T-cell (primary cell): Measurements from ENCODE around the gene PRKCB. TPM values are rescaled to one million over a fixed set of nuclear protein-coding genes. Genes with fewer than 3 reads are reported as not detected.

Experiments
- ATAC-seq, 4 experiments: fragments of 200-7000 bp in 3 of 4; fragments of 150-1000 bp in 1 of 4; cut with Tn5 transposase; replicated peaks in 1 of 4; 1 replicate in 3 of 4; 2 replicates in 1 of 4; pipeline ENCODE4 v1.10.0; 2021; ENCODE audit warnings: moderate library complexity in 3 of 4, mild to moderate bottlenecking in 2 of 4, moderate number of reproducible peaks in 1 of 4
- CTCF ChIA-PET, 2 donors: fragments of 300-600 bp; sonication (Branson Sonifier 250); formaldehyde crosslinking; loops; one replicate each; lab custom pipeline; 2022; ENCODE audit warnings: antibody characterized with exemption in 2 of 2; lab: Charles Lee
- POLR2A ChIA-PET, 2 donors: fragments of 300-600 bp; sonication (Branson Sonifier 250); formaldehyde crosslinking; loops; one replicate each; lab custom pipeline; 2022; ENCODE audit warnings: antibody characterized with exemption in 2 of 2; lab: Charles Lee
- DNase-seq, 35 experiments: peaks; one replicate each; pipeline versions ENCODE4 v3.0.0 to v3.0.0-alpha.2; 2013 to 2023
- H3K27ac ChIP-seq: one replicate; pipeline ENCODE4 v1.5.1; 2013; ENCODE audit warnings: low read length
- H3K27me3 ChIP-seq, 2 experiments: replicated peaks in 1 of 2; 1 replicate in 1 of 2; 2 replicates in 1 of 2; pipeline versions ENCODE4 v1.6.1 to v1.7.0; 2013; ENCODE audit warnings: low read length in 1 of 2, mixed read lengths in 1 of 2; ENCODE audit not compliant: control insufficient read depth in 2 of 2, insufficient read depth in 2 of 2; ENCODE audit errors: extremely low read depth in 1 of 2
- H3K36me3 ChIP-seq, 2 donors: 1 replicate in 1 of 2; 2 replicates in 1 of 2; pipeline versions ENCODE4 v1.6.1 to v1.7.0; 2013; ENCODE audit warnings: low read length in 1 of 2; ENCODE audit not compliant: control insufficient read depth in 2 of 2, insufficient read depth in 1 of 2; ENCODE audit errors: extremely low read depth in 1 of 2
- H3K4me1 ChIP-seq, 2 experiments: 1 replicate in 1 of 2; 2 replicates in 1 of 2; pipeline versions ENCODE4 v1.6.1 to v1.7.0; 2013; ENCODE audit warnings: low read length in 2 of 2, mixed read lengths in 1 of 2; ENCODE audit not compliant: insufficient read depth in 2 of 2, control insufficient read depth in 1 of 2; ENCODE audit errors: extremely low read depth in 1 of 2
- H3K4me3 ChIP-seq, 2 donors: 1 replicate in 1 of 2; 2 replicates in 1 of 2; pipeline versions ENCODE4 v1.5.1 to v1.7.0; 2013; ENCODE audit warnings: mild to moderate bottlenecking in 2 of 2, low read length in 1 of 2, moderate library complexity in 1 of 2; ENCODE audit not compliant: control insufficient read depth in 1 of 2; ENCODE audit errors: extremely low read depth in 1 of 2
- H3K9me3 ChIP-seq: 2 replicates; pipeline ENCODE4 v1.7.0; 2013
- H3K27ac Mint-ChIP-seq, 2 donors: one replicate each; pipeline ENCODE4 v1.8.0; 2020 to 2021; ENCODE audit warnings: mild to moderate bottlenecking in 2 of 2, mixed read lengths in 2 of 2
- H3K27me3 Mint-ChIP-seq, 2 donors: one replicate each; pipeline ENCODE4 v1.8.0; 2021 to 2022; ENCODE audit warnings: mixed read lengths in 2 of 2
- H3K36me3 Mint-ChIP-seq: one replicate; pipeline ENCODE4 v1.8.0; 2021; ENCODE audit warnings: mixed read lengths
- H3K4me1 Mint-ChIP-seq, 3 donors: one replicate each; pipeline ENCODE4 v1.8.0; 2020 to 2022; ENCODE audit warnings: mixed read lengths in 3 of 3, mild to moderate bottlenecking in 1 of 3
- H3K4me3 Mint-ChIP-seq, 3 donors: one replicate each; pipeline ENCODE4 v1.8.0; 2020 to 2022; ENCODE audit warnings: mild to moderate bottlenecking in 3 of 3, mixed read lengths in 3 of 3, moderate library complexity in 3 of 3
- H3K9me3 Mint-ChIP-seq, 3 donors: one replicate each; pipeline ENCODE4 v1.8.0; 2020 to 2022; ENCODE audit warnings: mixed read lengths in 3 of 3
- WGBS: methylation state at CpG from one replicate; pipeline ENCODE4 v1.1.5; 2013; ENCODE audit warnings: missing lambda C conversion rate; ENCODE audit not compliant: insufficient coverage; 5-methylcytosine and 5-hydroxymethylcytosine counted together
- total RNA-seq, 35 experiments: library from RNA in 6 of 35; stranded (reverse) in 6 of 35; fragments of 120-200 nt in 1 of 35; gene quantifications; one replicate each; pipeline versions ENCODE4 v1.2.1 to v1.2.4 and lab custom pipeline; 2013 to 2026

PRKCB gene
- total RNA-seq, 5 donors from 2014 or later (not counting 1 experiment from before 2014, with no cell fraction given), result 84.7 to 114 (median 105) TPM

DNA sequence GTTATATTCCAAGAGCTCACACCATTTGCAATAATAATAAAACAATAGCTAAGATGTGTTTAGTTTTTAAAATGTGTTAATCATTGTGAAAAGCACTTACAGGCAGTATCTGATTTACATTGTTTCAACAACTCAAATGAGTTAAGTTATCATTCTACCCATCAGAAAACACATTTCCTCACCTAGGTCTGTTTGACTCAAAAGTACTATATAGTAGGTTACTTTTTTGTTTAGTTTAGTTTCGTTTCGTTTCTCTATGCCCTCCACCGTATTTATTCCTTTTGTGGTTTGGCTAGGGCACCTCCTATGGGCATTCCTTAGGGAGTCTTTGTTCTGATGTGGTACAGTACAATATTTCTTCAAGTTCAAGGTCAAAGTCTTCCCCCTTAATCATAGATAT is 201.6 kb downstream of the PRKCB start:
- H3K36me3 ChIP-seq, result peaks cover 0 to 39% of the 10 kb centered on the region in 2 donors
- no peaks in the 10 kb centered on the region for H3K27me3 ChIP-seq
- no peak overlapping the region for H3K27ac ChIP-seq
- H3K4me1 ChIP-seq, result peaks cover 16 to 43% of the 10 kb centered on the region in 2 experiments
- H3K4me3 ChIP-seq, result no peak overlapping the region
- no peaks in the 10 kb centered on the region for H3K27me3 Mint-ChIP-seq
- no peaks in the 10 kb centered on the region for H3K9me3 ChIP-seq
- ATAC-seq, result no peak
- no CpG with 5 or more reads among the region's 3 CpGs for WGBS
- H3K4me3 Mint-ChIP-seq, result no peak overlapping the region
- CTCF ChIA-PET, result interaction anchor here (0.6 to 2.1 kb wide), 10 partner anchors 10 to 247 kb away, joined by 3 to 12 read pairs (median 5); no protein-coding TSS in a partner anchor
- peaks cover 37% of the 10 kb centered on the region for H3K36me3 Mint-ChIP-seq
- no peak for DNase-seq
- no peaks in the 10 kb centered on the region for H3K9me3 Mint-ChIP-seq
- POLR2A ChIA-PET, result no interaction called here
- peaks cover 45 to 50% (median 50%) of the 10 kb centered on the region in 3 donors for H3K4me1 Mint-ChIP-seq
- H3K27ac Mint-ChIP-seq, result no peak overlapping the region

DNA sequence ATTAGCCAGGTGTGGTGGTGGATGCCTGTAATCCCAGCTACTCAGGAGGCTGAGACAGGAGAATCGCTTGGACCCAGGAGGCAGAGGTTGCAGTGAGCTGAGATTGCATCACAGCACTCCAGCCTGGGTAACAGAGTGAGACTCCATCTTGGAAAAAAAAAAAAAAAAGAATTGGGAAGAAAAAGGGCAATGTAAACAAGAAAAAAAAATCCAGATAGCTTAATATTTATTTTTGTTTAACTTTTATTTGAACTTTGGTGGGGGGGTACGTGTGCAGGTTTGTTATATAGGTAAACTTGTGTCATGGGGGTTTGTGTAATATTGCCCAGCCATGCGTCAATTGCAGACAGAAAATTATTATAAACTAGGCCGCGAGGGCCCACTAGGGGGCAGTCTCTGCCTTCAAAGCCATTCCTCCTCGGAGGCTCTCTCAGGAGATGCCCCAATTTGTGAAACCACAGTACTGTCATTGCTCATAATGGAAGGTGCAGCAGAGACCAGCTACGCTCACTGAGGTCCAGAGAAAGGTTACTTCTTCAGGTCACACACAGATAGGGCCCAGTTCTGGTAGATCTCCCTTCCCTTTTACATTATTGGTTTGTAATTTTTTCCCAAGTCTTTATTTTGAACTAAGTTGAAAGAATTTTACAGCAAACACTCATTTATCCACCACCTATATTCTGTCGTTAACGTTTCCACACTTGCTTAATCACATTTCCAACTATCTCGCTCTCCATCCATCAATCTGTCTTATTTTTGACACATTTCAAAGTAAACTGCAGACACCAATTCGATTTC is 206.2 kb downstream of the PRKCB start:
- Mint-ChIP-seq H3K4me3 (no peak overlapping the region), H3K36me3 (peaks cover 40% of the 10 kb centered on the region), H3K27me3 (no peaks in the 10 kb centered on the region), H3K4me1 (peaks cover 9 to 21% (median 12%) of the 10 kb centered on the region in 3 donors), H3K9me3 (no peaks in the 10 kb centered on the region), H3K27ac (no peak overlapping the region)
- WGBS, result 38% methylated on average over 8 of the region's 11 CpGs
- CTCF ChIA-PET, result interaction anchor here (0.6 to 2.5 kb wide), 16 partner anchors 12 to 463 kb away, joined by 3 to 35 read pairs (median 4); no protein-coding TSS in a partner anchor
- Histone ChIP-seq H3K36me3 (peaks cover 2 to 41% of the 10 kb centered on the region in 2 donors), H3K27me3 (no peaks in the 10 kb centered on the region), H3K4me3 (no peak overlapping the region), H3K27ac (no peak overlapping the region), H3K4me1 (peaks cover 0 to 9% of the 10 kb centered on the region in 2 experiments), H3K9me3 (no peaks in the 10 kb centered on the region)
- POLR2A ChIA-PET, result interaction anchor here in 1 of 2 donors (0.6 kb wide), 2 partner anchors 244 to 603 kb away, joined by 3 to 6 read pairs; no protein-coding TSS in a partner anchor
- DNase-seq, result peak; percentile 40 to 83 (median 69)
- peak; percentile 57 to 86 (median 68) for ATAC-seq

DNA sequence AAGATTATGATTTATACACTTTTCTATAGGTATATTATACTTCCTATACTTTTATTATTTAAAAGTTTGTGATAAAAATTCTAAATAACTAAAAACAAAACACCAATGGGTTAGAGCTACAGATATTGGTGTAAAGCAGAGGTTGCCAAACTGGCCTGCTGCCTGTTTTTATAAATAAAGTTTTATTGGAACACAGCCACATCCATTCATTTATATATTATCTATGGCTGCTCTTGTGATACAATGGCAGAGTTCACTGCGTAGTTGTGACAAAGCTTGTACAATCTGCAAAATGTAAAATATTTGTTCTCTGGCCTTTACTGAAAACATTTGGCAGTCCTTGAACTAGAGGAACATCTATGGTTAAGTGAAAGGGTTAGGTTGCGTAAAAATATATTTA is 208.7 kb downstream of the PRKCB start:
- WGBS, result no CpG with 5 or more reads among the region's 2 CpGs
- Histone ChIP-seq H3K27ac (no peak overlapping the region), H3K36me3 (peaks cover 2 to 31% of the 10 kb centered on the region in 2 donors), H3K9me3 (no peaks in the 10 kb centered on the region), H3K27me3 (no peaks in the 10 kb centered on the region), H3K4me3 (no peak overlapping the region), H3K4me1 (peaks cover 0 to 17% of the 10 kb centered on the region in 2 experiments)
- POLR2A ChIA-PET, result no interaction called here
- H3K9me3 Mint-ChIP-seq, result no peaks in the 10 kb centered on the region
- no peak overlapping the region for H3K27ac Mint-ChIP-seq
- peaks cover 40% of the 10 kb centered on the region for H3K36me3 Mint-ChIP-seq
- H3K27me3 Mint-ChIP-seq, result no peaks in the 10 kb centered on the region
- H3K4me1 Mint-ChIP-seq, result peaks cover 17 to 26% (median 25%) of the 10 kb centered on the region in 3 donors
- H3K4me3 Mint-ChIP-seq, result no peak overlapping the region
- ATAC-seq (no peak), DNase-seq (no peak)
- CTCF ChIA-PET, result interaction anchor here in 1 of 2 donors (1.6 kb wide), 1 partner anchor 209 kb away, joined by 5 read pairs; no protein-coding TSS in a partner anchor

DNA sequence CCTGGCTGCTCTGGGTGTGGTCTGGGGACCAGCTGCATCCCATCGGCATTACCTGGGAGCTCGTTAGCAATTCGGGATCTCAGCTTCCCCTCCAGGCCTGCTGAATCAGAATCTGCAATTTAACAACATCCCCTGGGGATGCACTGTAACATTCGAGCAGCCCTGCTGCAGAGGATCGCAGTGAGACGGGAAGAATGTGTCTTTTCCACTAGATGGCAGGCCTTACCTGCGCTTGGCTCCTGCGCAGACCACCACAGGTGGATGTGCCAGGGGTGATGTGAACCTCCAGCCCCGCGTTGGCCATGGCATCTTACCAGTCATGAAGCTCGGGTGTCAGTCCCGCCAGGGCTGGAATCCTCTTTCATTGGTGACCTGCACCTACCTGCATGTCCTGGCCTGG is 209.9 kb downstream of the PRKCB start:
- POLR2A ChIA-PET, result no interaction called here
- Mint-ChIP-seq H3K36me3 (peaks cover 45% of the 10 kb centered on the region), H3K27me3 (no peaks in the 10 kb centered on the region), H3K4me3 (no peak overlapping the region), H3K27ac (no peak overlapping the region), H3K9me3 (no peaks in the 10 kb centered on the region), H3K4me1 (peaks cover 23 to 35% (median 25%) of the 10 kb centered on the region in 3 donors)
- no peak overlapping the region for H3K4me3 ChIP-seq
- no peak for DNase-seq
- H3K36me3 ChIP-seq, result peaks cover 7 to 22% of the 10 kb centered on the region in 2 donors
- H3K27me3 ChIP-seq, result no peaks in the 10 kb centered on the region
- H3K4me1 ChIP-seq, result peaks cover 0 to 27% of the 10 kb centered on the region in 2 experiments
- H3K9me3 ChIP-seq, result no peaks in the 10 kb centered on the region
- H3K27ac ChIP-seq, result no peak overlapping the region
- 99% methylated on average over 12 of the region's 12 CpGs for WGBS
- CTCF ChIA-PET, result interaction anchor here in 1 of 2 donors (1.6 kb wide), 1 partner anchor 207 kb away, joined by 5 read pairs; no protein-coding TSS in a partner anchor
- ATAC-seq, result no peak

DNA sequence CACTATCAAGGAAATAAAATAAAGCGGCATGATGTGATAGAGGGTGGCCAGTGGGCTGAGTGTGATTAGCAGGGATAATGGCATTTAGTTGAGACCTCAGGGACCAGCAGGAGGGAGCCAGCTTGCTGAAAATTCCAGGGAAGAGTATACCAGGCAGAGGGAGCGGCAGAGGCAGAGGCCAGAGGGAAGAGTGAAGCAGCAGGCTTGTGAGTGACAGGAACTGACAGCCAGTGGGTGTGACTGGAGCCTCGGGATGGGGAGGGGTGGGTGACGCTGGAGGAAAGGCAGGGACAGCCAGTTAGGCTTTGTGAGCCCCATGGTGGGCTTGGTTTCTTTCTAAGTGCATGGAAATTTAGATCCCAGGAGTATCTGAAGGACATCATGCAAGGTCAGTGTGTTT is 210.7 kb downstream of the PRKCB start:
- Histone ChIP-seq H3K27me3 (no peaks in the 10 kb centered on the region), H3K4me3 (no peak overlapping the region), H3K27ac (no peak overlapping the region), H3K9me3 (no peaks in the 10 kb centered on the region), H3K36me3 (peaks cover 7 to 21% of the 10 kb centered on the region in 2 donors), H3K4me1 (peaks cover 0 to 33% of the 10 kb centered on the region in 2 experiments)
- Mint-ChIP-seq H3K27ac (peak overlapping the region in 1 of 2 donors; percentile 70), H3K9me3 (no peaks in the 10 kb centered on the region), H3K27me3 (no peaks in the 10 kb centered on the region), H3K4me1 (peaks cover 27 to 43% (median 31%) of the 10 kb centered on the region in 3 donors), H3K36me3 (peaks cover 50% of the 10 kb centered on the region), H3K4me3 (no peak overlapping the region)
- ATAC-seq (no peak), DNase-seq (no peak)
- ChIA-PET POLR2A (no interaction called here), CTCF (no interaction called here)
- 97% methylated on average over 4 of the region's 4 CpGs for whole genome bisulfite sequencing

DNA sequence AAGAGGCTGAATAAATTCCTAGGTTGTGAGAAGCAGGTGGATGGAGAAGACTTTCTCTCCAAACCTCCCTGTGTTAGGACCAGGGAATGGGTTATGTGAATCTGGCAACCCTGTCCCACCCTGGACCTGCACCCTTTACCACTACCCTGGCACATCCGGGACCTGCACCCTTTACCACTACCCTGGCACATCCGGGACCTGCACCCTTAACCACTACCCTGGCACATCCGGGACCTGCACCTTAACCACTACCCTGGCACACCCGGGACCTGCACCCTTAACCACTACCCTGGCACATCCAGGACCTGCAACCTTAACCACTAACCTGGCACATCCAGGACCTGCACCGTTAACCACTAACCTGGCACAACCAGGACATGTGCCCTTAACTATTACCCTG is 213.3 kb downstream of the PRKCB start:
- 81% methylated on average over 5 of the region's 5 CpGs for WGBS
- POLR2A ChIA-PET, result no interaction called here
- Histone ChIP-seq H3K4me1 (peaks cover 0 to 33% of the 10 kb centered on the region in 2 experiments), H3K27ac (no peak overlapping the region), H3K4me3 (no peak overlapping the region), H3K27me3 (no peaks in the 10 kb centered on the region), H3K36me3 (peaks cover 7 to 17% of the 10 kb centered on the region in 2 donors), H3K9me3 (no peaks in the 10 kb centered on the region)
- Mint-ChIP-seq H3K27me3 (no peaks in the 10 kb centered on the region), H3K4me1 (peaks cover 22 to 34% (median 29%) of the 10 kb centered on the region in 3 donors), H3K4me3 (no peak overlapping the region), H3K27ac (peak overlapping the region in 1 of 2 donors; percentile 74), H3K36me3 (peaks cover 59% of the 10 kb centered on the region), H3K9me3 (no peaks in the 10 kb centered on the region)
- ATAC-seq (no peak), DNase-seq (peak in 5 of 35 experiments; percentile 3 to 11 (median 8))
- CTCF ChIA-PET, result no interaction called here
